GM21717 (cell line): ENCODE results near the gene SCN7A.

Experiments
- ATAC-seq: cut with Tn5 transposase; IDR thresholded peaks from one replicate; pipeline ENCODE4 v1.9.1; 2021; ENCODE audit warnings: mild to moderate bottlenecking, moderate library complexity; ENCODE audit not compliant: unreplicated experiment

The SCN7A gene

DNA sequence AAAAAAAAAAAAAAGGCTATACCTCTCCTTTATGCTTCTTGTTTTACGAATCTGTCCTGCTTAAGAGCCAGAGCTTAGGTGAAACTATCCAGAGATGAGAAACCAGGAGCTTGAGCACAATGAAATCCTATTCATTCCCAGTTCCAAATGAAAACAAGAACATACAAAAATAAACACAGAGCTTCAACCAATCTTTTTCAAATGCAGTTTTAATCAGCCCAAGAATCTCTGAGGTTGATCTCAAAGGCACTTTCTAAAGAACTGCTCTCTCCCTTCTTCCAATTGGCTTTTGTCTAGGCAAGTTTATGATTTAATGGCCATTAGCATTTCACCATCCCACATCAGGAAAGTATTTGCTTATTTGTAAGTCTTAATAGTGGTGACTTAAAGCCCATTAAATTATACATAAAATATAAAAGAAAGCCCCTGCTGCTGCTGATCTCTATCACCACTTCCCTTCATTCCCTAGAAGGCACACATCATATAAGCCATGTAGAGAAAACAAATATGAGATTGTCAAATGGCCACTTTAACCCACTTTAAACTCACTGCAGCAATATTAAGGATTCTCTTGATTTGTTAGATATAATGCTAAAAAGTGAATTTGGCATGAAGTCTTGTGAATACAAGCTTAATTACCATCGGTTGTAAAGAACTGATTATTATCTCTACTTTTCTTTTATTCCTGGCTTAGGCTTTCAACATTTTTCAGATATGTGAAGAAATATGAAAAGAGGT is 89.0 kb downstream of the SCN7A start:
- ATAC-seq = no peak

DNA sequence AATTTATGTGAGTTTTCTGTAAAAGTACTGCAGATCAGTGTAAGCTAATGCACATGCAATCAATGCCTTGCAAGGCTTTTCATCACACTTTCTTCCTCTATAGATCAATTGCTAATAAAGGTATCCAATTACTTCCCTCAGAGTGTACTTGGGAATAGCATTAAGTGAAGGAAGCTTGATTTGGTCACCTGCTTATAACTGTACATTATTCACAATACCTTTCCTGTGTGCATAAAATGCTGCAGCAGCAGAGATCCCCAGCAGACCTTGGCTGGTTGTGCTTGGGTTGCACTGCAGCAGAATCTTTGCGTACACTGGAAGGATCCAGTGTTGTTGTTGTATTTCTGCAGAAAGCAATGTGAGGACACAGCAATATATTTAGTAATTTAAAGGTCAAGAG is 99.8 kb downstream of the SCN7A start:
- ATAC-seq = no peak

DNA sequence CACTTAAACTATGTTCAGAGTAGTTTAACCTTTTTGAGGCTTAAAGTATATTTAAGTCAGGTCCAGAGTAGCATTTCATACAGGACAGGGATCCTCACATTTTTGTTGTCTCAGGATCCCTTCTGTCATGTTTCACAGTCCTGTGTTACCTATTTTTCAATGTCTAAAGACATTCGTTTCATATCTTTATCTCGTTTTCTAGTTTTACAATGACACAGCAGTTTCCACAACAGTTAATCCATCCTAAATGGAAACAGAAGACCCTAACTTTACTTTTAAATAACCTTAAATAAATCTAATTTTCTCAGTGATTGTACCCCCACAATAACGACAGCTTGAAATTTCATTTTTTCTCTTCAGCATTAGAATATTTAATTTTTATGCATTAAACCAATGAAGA is 101.0 kb downstream of the SCN7A start:
- ATAC-seq = no peak

- ATAC-seq = no peak
Observed at GRCh38 chr2:166388481-166389070, 105.5 kb downstream of the SCN7A start.

DNA sequence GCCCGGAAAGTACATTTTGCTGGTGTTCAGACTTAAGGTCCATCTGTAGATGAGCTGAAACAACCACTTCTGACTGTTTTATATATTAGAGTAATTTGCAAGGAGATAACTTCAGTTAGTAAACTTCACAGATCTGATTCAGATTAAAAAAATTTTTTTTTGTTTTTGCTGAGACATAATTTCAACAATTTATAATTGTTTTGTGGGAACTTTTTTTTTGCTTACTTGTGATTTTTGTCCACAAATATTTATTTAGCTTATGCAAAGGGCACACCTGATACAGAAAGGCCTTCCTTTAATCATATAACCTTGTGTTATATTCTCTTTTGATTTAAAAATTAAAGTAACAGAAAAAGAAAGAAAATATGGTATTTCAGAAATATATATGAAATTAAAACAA is 108.7 kb downstream of the SCN7A start:
- ATAC-seq = no peak

- ATAC-seq = no peak
Observed at GRCh38 chr2:166384774-166385173, 109.3 kb downstream of the SCN7A start.

GRCh38 chr2:166382448-166382847 is 111.6 kb downstream of the SCN7A start:
- no peak for ATAC-seq

DNA sequence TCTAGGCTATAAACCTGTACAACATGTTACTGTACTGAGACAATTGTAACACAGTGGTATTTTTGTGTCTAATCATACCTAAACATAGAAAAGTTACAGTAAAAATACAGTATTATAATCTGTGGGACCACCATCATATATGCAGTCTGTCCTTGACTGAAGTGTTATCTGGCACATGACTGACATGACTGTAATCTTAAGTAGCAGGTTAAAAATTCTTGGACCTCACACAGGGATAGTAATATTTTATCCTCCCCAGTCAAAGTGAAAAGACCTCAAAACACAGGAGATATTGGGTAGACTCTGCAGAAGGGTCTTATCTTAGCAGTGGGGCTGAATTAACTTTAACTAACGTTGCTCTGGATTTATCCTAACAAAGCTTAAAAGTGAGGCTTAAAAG is 113.4 kb downstream of the SCN7A start:
- ATAC-seq = no peak

GRCh38 chr2:166376873-166377272 is 117.2 kb downstream of the SCN7A start:
- ATAC-seq = no peak

DNA sequence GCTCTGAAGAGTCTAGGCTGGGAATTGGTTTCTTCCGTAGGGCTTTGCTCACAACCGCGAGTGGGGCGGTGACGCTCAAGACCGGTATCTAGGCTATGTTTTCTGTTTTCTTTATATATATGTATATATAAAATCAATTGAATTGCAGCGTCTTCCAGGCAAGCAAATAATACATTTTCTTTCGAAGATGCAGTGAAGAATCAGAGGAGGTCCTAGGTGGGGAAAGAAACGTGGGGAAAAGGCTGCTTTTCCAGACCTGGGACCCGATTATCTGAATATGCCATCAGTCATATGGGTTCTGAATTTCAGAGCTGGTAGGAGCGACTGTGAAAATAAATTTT is 117.6 kb downstream of the SCN7A start:
- ATAC-seq = no peak

GRCh38 chr2:166375736-166376487 is 118.1 kb downstream of the SCN7A start, which contains the start of gene SCN9A:
TSS of gene SCN9A (minus strand) at chr2:166375944. CDS start at chr2:166311756, 64,188 bp downstream.
- ATAC-seq = peak; percentile 73

DNA sequence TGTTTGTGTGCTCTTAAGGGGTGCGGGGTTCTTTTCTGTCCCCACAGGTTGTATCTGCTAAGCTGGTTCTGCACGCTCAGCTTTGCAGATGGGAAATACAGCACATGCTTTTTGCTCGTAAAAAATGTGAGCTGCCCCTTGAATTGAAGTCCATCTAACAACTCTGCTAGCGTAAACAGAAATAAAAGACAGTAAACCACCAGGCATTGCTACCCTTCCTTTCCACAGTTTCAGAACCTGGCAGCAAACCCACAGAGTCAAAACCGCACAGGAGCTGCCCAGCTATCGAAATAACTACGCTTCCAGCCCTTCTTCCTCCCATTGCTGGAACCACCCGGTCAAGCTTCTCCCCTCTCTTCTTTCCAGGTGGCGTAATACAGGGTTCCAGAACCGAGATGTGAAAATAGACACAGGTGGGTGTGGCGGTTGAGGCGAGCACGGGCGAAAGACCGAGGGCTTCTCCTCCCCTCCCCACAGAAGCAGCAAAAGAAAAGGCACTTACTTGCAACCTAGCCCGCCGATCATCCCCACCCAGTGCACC is 118.8 kb downstream of the SCN7A start:
- ATAC-seq = peak; percentile 50

DNA sequence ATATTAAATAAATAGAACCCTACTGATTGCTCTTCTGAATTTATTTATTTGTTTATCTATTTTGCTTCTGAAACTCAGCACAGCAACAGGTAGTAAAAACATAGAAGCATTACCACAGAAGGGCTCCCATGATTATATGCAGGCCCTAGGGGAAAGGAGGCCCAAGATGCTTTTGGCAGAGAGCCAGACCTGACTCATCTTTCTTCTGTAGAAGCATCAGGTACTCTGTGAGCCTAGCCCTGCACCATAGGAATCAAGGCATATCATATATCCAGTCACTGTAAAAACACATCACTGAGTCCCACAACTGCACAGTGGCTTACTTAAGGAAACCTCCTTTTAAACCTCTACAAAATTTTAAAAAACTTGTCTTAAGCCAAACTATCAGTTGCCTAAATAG is 120.1 kb downstream of the SCN7A start:
- no peak for ATAC-seq

DNA sequence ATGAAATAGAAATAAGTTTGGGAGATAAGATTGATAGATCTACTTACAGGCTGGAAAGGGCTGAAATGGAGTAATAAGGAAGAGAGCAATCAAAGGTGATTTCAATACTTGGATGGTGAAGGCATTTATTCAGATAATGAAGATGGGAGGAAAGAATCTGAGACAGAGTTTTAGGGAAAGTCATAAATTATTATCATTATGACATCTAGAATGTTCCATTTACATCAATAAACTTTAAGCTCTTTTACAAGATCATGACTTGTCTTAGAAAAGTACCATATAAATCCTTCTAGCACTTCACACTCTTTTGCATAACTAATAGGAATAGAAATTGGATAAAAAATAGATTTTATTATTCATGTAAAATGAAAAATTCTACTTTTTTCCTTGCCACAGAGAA is 120.5 kb downstream of the SCN7A start:
- no peak for ATAC-seq

- no peak for ATAC-seq
Observed at GRCh38 chr2:166373105-166373504, 120.9 kb downstream of the SCN7A start.

DNA sequence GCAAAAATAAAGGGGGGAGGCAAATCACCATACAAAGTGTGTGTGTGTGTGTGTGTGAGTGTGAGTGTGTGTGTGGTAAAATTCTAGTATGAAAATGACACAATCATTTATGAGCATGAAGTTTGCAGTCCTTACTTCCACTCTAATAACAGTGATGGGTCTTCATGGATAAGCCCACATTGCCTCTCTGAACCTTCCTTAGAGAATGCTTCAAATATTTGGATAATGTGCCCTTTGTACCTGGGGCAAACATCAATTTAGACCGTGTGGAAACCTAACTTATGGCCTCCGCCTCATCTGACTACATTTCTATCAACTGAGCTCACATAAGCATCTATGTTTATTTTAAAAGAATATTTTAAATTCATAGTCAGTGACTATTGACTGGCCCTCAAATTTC is 122.0 kb downstream of the SCN7A start:
- ATAC-seq = no peak

GRCh38 chr2:166365803-166366420 is 128.1 kb downstream of the SCN7A start:
- no peak for ATAC-seq

DNA sequence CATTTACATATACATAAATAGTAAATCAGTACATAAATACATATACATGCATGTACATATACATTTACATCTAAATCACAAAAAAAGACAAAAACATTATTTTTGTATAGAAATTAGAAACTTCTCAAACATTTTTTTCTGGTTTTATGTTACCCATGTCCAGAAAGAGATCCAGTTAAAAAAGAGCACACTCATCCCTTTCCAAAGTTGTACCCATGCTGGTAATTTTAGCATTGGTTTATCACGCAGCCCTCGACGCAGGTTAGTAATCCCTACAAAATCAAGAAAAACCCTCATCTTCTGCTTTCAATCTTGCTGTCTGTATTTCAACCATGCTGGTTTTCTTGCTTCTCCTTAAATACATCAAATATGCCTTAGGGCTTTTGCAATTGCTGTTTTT is 128.8 kb downstream of the SCN7A start:
- ATAC-seq = no peak

DNA sequence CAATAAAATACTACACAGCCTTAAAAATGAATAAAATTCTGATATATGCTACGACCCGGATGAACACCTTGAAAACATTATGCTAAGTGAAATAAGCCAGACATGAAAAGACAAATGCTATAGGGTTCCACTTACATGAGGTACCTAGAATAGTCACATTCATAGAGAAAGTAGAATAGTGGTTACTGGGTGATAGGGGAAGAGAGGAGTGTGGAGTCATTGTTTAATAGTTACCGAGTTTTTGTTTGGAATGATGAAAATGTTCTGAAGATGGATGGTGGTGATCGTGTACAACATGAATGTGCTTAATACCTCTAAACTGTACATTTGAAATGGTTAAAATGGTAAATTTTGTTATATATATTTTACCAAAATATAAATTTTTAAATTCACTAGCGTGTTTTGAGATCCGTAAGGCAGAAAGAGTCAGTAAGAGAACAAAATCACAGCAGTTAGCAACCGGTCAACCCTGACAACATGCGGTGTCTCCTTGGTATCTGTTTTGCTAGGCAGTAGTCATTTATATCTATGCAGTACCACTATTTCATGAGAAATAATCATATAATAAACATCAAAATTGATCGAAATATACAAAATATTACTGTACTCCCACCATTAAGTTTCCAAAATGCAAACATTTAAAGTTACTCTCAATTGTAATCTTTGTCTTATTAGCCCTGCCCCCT is 129.4 kb downstream of the SCN7A start:
- no peak for ATAC-seq

GRCh38 chr2:166361351-166362153 is 132.5 kb downstream of the SCN7A start:
- ATAC-seq = no peak
